ENCODE measurements around the gene ETV5. TPM values are rescaled to one million over a fixed set of nuclear protein-coding genes. Genes with fewer than 3 reads are reported as not detected.
A peak's percentile ranks its signal among the peaks of the same experiment; 100 is the strongest.

ETV5 gene
- total and polyA plus RNA-seq, 9 of the 15 experiments (the other 6 are each of a cell fraction or from before 2014, with no cell fraction given): 9.2 to 25.9 (median 15.9) TPM

GRCh38 chr3:186109897-186110803 is 1.3 kb upstream of the ETV5 start (continued):
- TF ChIP-seq AFF1 (IDR thresholded peaks at IDR 0.05; ENCODE audit: low read depth in 1 of 2, partially characterized antibody in 2 of 2): peak in 1 of 2 experiments; percentile 10

- Histone ChIP-seq H3K9ac (ENCODE audit: insufficient read depth in 1 of 2, low read depth in 2 of 2, low read length in 2 of 2) (peak overlapping the region; percentile 65 to 94), H3K4me3 (peak overlapping the region; percentile 75), H3K4me1 (replicated peaks in 1 of 2; ENCODE audit: control insufficient read depth in 2 of 2, insufficient read depth in 2 of 2, low read length in 2 of 2) (peaks cover 16 to 26% of the 10 kb centered on the region in 2 experiments), H4K20me1 (replicated peaks; ENCODE audit: control insufficient read depth, insufficient read depth, low read length) (no peaks in the 10 kb centered on the region), H3K9me1 (ENCODE audit: control insufficient read depth, insufficient read depth, low read length) (no peaks in the 10 kb centered on the region), H3K79me2 (ENCODE audit: control insufficient read depth, insufficient read depth, low read length) (peaks cover 25% of the 10 kb centered on the region), H3K36me3 (ENCODE audit: control insufficient read depth, insufficient read depth, low read length) (peaks cover 9% of the 10 kb centered on the region; the same call in 1 of the 3 replicates), H3K27me3 (ENCODE audit: control insufficient read depth in 2 of 2, insufficient read depth in 2 of 2, low read length in 2 of 2) (peaks cover 4 to 7% of the 10 kb centered on the region in 2 experiments; a peak in 3 of 5 replicates), H3K4me2 (ENCODE audit: insufficient read depth, low read length) (peak overlapping the region; percentile 71), H2AFZ (ENCODE audit: low read depth, low read length) (peak overlapping the region; percentile 80), H3K9me3 (replicated peaks; ENCODE audit: control insufficient read depth, insufficient read depth, low read depth, low read length) (no peaks in the 10 kb centered on the region), H3K27ac (ENCODE audit: extremely low read depth, low read depth, low read length) (peak overlapping the region; percentile 82)
- 1% methylated on average over 42 of the region's 69 CpGs for WGBS (ENCODE audit: insufficient coverage, low coverage, missing lambda C conversion rate)
- ChIA-PET POLR2A (interaction anchor here (0.6 to 4.0 kb wide), 10 partner anchors 9 to 411 kb away, joined by 3 to 34 read pairs (median 4); no protein-coding TSS in a partner anchor), CTCF (ENCODE audit: low intra/inter-chr PET ratio) (no interaction called here)
- ATAC-seq (peak; percentile 43), FAIRE-seq (no peak), DNase-seq (ENCODE audit: extremely low read depth in 1 of 4, low spot score in 3 of 4) (peak; percentile 63 to 73 (median 68))
- intact Hi-C loops (cut with micrococcal nuclease): loop anchor here (5.0 kb wide), 1 partner anchor 106 kb away; no protein-coding TSS in a partner anchor
- in situ Hi-C loops (cut with MboI): no loop called here
- BruUV-seq (replicated peaks): no TSS peak
- TF ChIP-seq RBFOX2 (IDR thresholded peaks at IDR 0.05; ENCODE audit: low read depth, low read length) (peak; percentile 79), XRCC5 (IDR thresholded peaks at IDR 0.05; ENCODE audit: low read depth, low read length) (peak; percentile 18; the same call in 1 of the 2 replicates), RERE (CRISPR knock-in tag; IDR thresholded peaks at IDR 0.05; ENCODE audit: borderline replicate concordance) (peak; percentile 73; the same call in 1 of the 2 replicates)
Observed at GRCh38 chr3:186108106-186108940, 566 bp downstream of the ETV5 start.

Measured in K562 (cell line).